HG02798 (cell line): Measurements from ENCODE around the gene PRDM16.

Experiments used
- ATAC-seq: cut with Tn5 transposase; IDR thresholded peaks from one replicate; pipeline ENCODE4 v1.9.1; 2021; ENCODE audit warnings: mild to moderate bottlenecking; ENCODE audit not compliant: unreplicated experiment, poor library complexity

PRDM16 gene

GRCh38 chr1:3386205-3387002 lies 317.4 kb downstream of the PRDM16 start:
- ATAC-seq = no peak

GRCh38 chr1:3387401-3387800 lies 318.4 kb downstream of the PRDM16 start:
- no peak for ATAC-seq

GRCh38 chr1:3389093-3389833 lies 320.3 kb downstream of the PRDM16 start:
- no peak for ATAC-seq

GRCh38 chr1:3390291-3390690 lies 321.3 kb downstream of the PRDM16 start:
- no peak for ATAC-seq

- ATAC-seq = no peak
Measured at GRCh38 chr1:3391711-3392110, 322.7 kb downstream of the PRDM16 start.

GRCh38 chr1:3393024-3393986 lies 324.3 kb downstream of the PRDM16 start:
- ATAC-seq = no peak

- no peak for ATAC-seq
Measured at GRCh38 chr1:3393987-3394920, 325.3 kb downstream of the PRDM16 start.

GRCh38 chr1:3396411-3396810 lies 327.4 kb downstream of the PRDM16 start:
- no peak for ATAC-seq

GRCh38 chr1:3397311-3397710 lies 328.3 kb downstream of the PRDM16 start:
- ATAC-seq = no peak

- ATAC-seq = no peak
Measured at GRCh38 chr1:3398396-3399140, 329.6 kb downstream of the PRDM16 start.

GRCh38 chr1:3399732-3400131 lies 330.7 kb downstream of the PRDM16 start:
- no peak for ATAC-seq

- no peak for ATAC-seq
Measured at GRCh38 chr1:3401585-3402257, 332.7 kb downstream of the PRDM16 start.

- ATAC-seq = no peak
Measured at GRCh38 chr1:3402258-3403010, 333.4 kb downstream of the PRDM16 start.

- no peak for ATAC-seq
Measured at GRCh38 chr1:3403011-3403345, 334.0 kb downstream of the PRDM16 start.

GRCh38 chr1:3403388-3404231 lies 334.6 kb downstream of the PRDM16 start:
- no peak for ATAC-seq

GRCh38 chr1:3404301-3404700 lies 335.3 kb downstream of the PRDM16 start:
- ATAC-seq = no peak

GRCh38 chr1:3404801-3405200 lies 335.8 kb downstream of the PRDM16 start:
- no peak for ATAC-seq
